PFSK-1 (cell line): Measurements from ENCODE around the gene FBXO42.

Experiments used
- FOXP2 ChIP-seq: optimal IDR thresholded peaks from 2 replicates; pipeline ENCODE3; 2011; ENCODE audit warnings: borderline replicate concordance, control low read depth, inconsistent platforms; ENCODE audit not compliant: insufficient read depth; ENCODE audit errors: extremely low read length, extremely low read depth
- POLR2AphosphoS5 ChIP-seq: IDR thresholded peaks from 2 replicates; pipeline ENCODE4 v1.6.1; 2012; ENCODE audit warnings: low read depth, mild to moderate bottlenecking, control low read depth, low read length, moderate library complexity
- REST ChIP-seq, 2 experiments: IDR thresholded peaks; 2 replicates each; pipeline versions ENCODE4 v1.6.1 to v1.8.0; 2011 to 2012; ENCODE audit warnings: low read depth in 2 of 2, low read length in 2 of 2, control low read depth in 1 of 2, inconsistent platforms in 1 of 2, mild to moderate bottlenecking in 1 of 2, moderate library complexity in 1 of 2; ENCODE audit not compliant: insufficient read depth in 1 of 2
- SIN3A ChIP-seq: IDR thresholded peaks from 2 replicates; pipeline ENCODE4 v1.6.1; 2012; ENCODE audit warnings: mild to moderate bottlenecking, low read length, moderate library complexity, borderline replicate concordance; ENCODE audit not compliant: insufficient read depth

- TF ChIP-seq POLR2AphosphoS5 (no peak), REST (IDR thresholded peaks at IDR 0.05; ENCODE audit: insufficient read depth in 1 of 2, low read depth in 2 of 2, low read length in 2 of 2) (no peak), FOXP2 (no peak), SIN3A (no peak)
Measured at GRCh38 chr1:16391411-16391810, 39.1 kb upstream of the FBXO42 start.
